Neuronal stem cell (in vitro differentiated cells): ENCODE data around the gene PUDP. TPM values are rescaled to one million over a fixed set of nuclear protein-coding genes. Genes with fewer than 3 reads are reported as not detected.

Source experiments
- small RNA-seq: library from polyadenylated mRNA; stranded (forward); fragments of <200 nt; extraction: miRNeasy Mini kit (QIAGEN cat#:217004); gene quantifications from one replicate; pipeline ENCODE3, GENCODE V24; 2013; ENCODE audit not compliant: insufficient read depth

The PUDP gene

Small RNA genes within 50 kb of the gene (small RNA-seq; reads per million reads assigned to genes)
- gene MIR4767: not detected
